Uterus (tissue), 2 donors: ENCODE data around the gene TYW1.
"Not testable (repeated sequence)": the region's sequence is repeated elsewhere in the genome, so short reads cannot be mapped to it uniquely, and the experiment has no call there.

Experiments used
- CTCF ChIP-seq, 4 experiments: fragments of 200-600 bp in 2 of 4; fragments of 450-650 bp in 2 of 4; sonication (generic) in 2 of 4; IDR thresholded peaks; one replicate each; pipeline ENCODE4 v1.5.1; 2016 to 2019; ENCODE audit warnings: antibody characterized with exemption in 4 of 4, mild to moderate bottlenecking in 2 of 4, moderate library complexity in 1 of 4
- POLR2A ChIP-seq, 2 donors: fragments of 450-650 bp; IDR thresholded peaks; one replicate each; pipeline ENCODE4 v1.6.1; 2016; ENCODE audit warnings: antibody characterized with exemption in 2 of 2, mild to moderate bottlenecking in 1 of 2, moderate library complexity in 1 of 2

DNA sequence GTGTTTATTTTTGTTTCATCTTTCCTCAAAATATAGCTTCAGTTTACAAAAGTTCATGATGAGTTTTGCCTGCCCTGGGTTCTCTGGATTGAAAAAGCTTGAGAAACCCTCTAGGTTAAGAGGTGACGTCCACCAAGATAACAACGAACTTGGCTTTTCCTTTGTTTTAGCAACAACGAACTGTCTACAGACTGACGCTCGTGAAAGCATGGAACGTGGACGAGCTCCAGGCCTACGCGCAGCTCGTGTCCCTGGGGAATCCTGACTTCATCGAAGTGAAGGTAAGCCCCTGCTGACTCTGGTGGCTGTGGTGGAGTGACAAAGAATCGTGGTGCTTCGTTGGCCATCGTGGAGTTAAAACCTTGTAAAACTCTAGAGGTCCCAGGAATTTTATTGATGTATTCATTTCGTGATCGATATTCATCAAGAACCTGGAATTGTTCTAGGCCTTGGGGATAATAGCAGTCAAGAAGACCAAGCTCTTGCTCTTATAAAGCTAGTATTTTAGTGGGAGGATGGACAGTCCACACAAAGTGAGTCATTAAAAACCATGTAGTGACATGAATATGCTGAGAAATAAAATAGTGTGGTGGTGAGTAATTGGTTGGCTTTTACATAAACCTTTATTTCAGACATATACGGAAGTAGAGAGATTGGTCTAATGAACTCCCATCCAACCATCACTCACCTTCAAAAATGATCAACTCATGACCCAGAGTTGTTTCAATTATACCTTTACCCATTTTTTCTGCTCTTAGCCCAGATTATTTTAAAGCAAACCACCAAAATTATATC is 186.5 kb downstream of the TYW1 start:
- TF ChIP-seq CTCF, POLR2A (IDR thresholded peaks at IDR 0.05): not testable (repeated sequence)
